Measurements from ENCODE around the gene SRGAP3.
A peak's percentile ranks its signal among the peaks of the same experiment; 100 is the strongest.

Gene SRGAP3

DNA sequence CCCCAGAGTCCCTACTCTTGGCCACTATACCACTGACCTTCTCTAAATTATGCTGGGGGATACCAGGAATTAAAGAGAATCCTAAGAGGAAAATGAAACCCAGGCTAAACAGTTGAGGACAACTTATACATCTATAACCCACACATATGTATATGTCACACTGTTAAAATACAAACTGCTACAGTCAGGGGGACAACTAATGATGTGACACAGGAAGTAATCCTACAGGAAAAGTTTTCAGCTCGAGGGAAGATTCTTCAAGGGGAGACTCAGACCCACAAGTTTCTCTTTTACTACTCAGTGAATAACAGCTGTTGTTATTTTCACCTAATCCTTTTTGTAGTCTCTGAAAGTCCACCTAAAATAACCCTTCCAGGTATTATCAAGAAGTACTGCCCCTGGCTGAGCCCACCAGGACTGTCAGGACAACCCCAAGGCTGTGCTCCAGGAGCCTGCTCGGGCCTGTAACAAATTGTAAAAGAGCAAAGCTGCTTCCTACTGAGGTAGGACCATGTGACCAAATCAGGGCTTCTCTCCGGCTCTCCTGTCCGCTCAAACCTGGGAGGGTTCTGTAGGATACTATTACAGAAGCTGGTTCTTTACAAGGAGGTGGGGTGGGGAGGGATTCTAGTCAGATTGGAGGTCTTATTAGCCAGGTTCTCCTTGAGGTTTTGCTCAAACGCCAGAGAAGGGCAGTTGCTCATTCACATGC lies 91.6 kb downstream of the SRGAP3 start:
- Histone ChIP-seq H3K9me3 (ENCODE audit: severe bottlenecking) (no peaks in the 10 kb centered on the region), H3K4me3 (ENCODE audit: severe bottlenecking) (no peak overlapping the region), H3K27me3 (ENCODE audit: insufficient read depth, poor library complexity, severe bottlenecking) (no peaks in the 10 kb centered on the region), H3K36me3 (ENCODE audit: low read depth) (peaks cover 4% of the 10 kb centered on the region; the same call in 1 of the 2 replicates), H3K27ac (ENCODE audit: poor library complexity, severe bottlenecking) (no peak overlapping the region), H3K4me1 (ENCODE audit: insufficient read depth, poor library complexity, severe bottlenecking) (peaks cover 9% of the 10 kb centered on the region)
- DNase-seq (ENCODE audit: low spot score) (no peak), ATAC-seq (ENCODE audit: low read depth) (no peak)
- no peak for TF ChIP-seq CTCF (IDR thresholded peaks at IDR 0.05; ENCODE audit: poor library complexity, severe bottlenecking)

DNA sequence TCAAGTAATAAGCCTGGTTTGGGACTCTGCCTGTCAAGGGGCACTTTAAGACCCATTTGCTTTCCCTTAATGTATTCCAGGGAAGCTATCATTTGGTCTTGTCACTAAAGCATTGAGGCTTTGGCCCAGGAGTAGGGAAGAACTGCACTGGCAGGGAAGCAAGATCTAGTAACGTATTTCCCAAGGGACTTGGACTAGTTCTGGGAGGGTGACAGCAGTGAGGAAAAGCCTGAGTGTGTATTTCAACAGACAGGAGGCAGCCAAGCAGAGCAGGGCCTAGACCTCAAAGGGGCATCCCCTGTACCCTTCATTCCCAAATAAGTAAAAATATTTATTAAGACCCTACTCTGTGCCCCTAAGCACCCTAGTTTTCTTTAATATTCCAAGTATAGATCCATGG lies 92.8 kb downstream of the SRGAP3 start:
- ATAC-seq (ENCODE audit: low read depth): no peak
- no peaks in the 10 kb centered on the region for H3K27me3 ChIP-seq (ENCODE audit: insufficient read depth, poor library complexity, severe bottlenecking)
- H3K27ac ChIP-seq (ENCODE audit: poor library complexity, severe bottlenecking): no peak overlapping the region
- H3K36me3 ChIP-seq (ENCODE audit: low read depth): peaks cover 4% of the 10 kb centered on the region; the same call in 1 of the 2 replicates
- peaks cover 3% of the 10 kb centered on the region for H3K4me1 ChIP-seq (ENCODE audit: insufficient read depth, poor library complexity, severe bottlenecking)
- DNase-seq (ENCODE audit: low spot score): no peak
- no peaks in the 10 kb centered on the region for H3K9me3 ChIP-seq (ENCODE audit: severe bottlenecking)
- no peak overlapping the region for H3K4me3 ChIP-seq (ENCODE audit: severe bottlenecking)
- TF ChIP-seq CTCF (IDR thresholded peaks at IDR 0.05; ENCODE audit: poor library complexity, severe bottlenecking): no peak

DNA sequence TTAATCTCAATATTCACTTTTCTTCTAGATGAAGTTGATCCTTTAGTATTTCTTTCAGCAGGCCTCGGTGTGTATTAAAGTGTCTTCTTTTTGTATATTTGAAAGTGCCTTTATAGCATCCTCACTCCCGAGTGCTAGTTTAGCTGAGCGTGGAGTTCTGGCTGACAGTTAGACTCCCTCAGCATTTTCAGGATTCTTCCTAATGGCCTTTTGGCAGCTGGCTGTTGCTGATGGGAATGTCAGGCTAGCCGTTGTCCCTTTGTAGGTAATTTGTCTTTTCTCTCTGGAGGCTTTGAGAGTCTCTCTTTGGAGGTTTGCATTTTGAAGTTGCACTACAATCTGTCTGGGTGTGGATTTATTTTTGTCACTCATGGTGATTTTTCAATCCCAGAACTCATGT lies 94.4 kb downstream of the SRGAP3 start:
- Histone ChIP-seq H3K36me3 (ENCODE audit: low read depth) (peaks cover 4% of the 10 kb centered on the region; the same call in 1 of the 2 replicates), H3K9me3 (ENCODE audit: severe bottlenecking) (no peaks in the 10 kb centered on the region), H3K4me1 (ENCODE audit: insufficient read depth, poor library complexity, severe bottlenecking) (peaks cover 19% of the 10 kb centered on the region), H3K27me3 (ENCODE audit: insufficient read depth, poor library complexity, severe bottlenecking) (no peaks in the 10 kb centered on the region), H3K27ac (ENCODE audit: poor library complexity, severe bottlenecking) (no peak overlapping the region), H3K4me3 (ENCODE audit: severe bottlenecking) (no peak overlapping the region)
- no peak for TF ChIP-seq CTCF (IDR thresholded peaks at IDR 0.05; ENCODE audit: poor library complexity, severe bottlenecking)
- ATAC-seq (ENCODE audit: low read depth) (no peak), DNase-seq (ENCODE audit: low spot score) (no peak)

DNA sequence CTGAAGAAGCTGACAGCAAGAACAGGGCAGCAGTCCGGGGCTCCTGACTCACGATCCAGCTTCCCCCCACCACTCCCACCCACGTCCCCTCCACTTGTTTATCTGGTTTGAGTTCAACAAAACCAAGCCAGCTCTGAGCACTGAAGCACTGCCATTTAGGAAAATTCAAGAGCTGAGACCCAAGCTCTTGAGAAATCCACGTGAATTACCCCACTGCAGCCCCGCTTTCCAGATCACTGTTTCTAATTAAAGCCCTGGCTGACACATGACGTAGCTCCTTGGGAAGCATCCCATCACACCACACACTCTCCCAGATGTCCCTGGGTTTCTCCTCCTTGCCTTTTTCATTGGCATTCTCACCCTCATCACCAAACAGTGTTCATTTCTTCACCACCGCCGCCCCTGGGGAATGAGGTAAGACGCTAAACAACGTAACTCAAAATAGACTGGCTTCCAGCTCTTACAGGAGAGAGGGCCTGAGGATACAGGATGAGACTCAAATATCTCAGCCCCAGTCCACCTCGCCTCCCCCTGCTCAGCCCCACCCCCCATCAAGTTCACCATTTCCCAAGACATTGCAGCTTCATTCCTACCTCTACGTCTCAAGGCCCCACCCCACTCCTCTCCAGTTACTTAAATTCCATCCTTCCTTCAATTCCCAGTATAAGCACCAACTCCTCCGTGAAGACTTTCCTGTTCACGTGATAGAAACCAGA lies 95.4 kb downstream of the SRGAP3 start:
- TF ChIP-seq CTCF (IDR thresholded peaks at IDR 0.05; ENCODE audit: poor library complexity, severe bottlenecking): no peak
- H3K4me3 ChIP-seq (ENCODE audit: severe bottlenecking): no peak overlapping the region
- peaks cover 28% of the 10 kb centered on the region for H3K4me1 ChIP-seq (ENCODE audit: insufficient read depth, poor library complexity, severe bottlenecking)
- no peak overlapping the region for H3K27ac ChIP-seq (ENCODE audit: poor library complexity, severe bottlenecking)
- H3K27me3 ChIP-seq (ENCODE audit: insufficient read depth, poor library complexity, severe bottlenecking): no peaks in the 10 kb centered on the region
- no peak for DNase-seq (ENCODE audit: low spot score)
- H3K9me3 ChIP-seq (ENCODE audit: severe bottlenecking): no peaks in the 10 kb centered on the region
- H3K36me3 ChIP-seq (ENCODE audit: low read depth): peaks cover 4% of the 10 kb centered on the region; the same call in 1 of the 2 replicates
- no peak for ATAC-seq (ENCODE audit: low read depth)

DNA sequence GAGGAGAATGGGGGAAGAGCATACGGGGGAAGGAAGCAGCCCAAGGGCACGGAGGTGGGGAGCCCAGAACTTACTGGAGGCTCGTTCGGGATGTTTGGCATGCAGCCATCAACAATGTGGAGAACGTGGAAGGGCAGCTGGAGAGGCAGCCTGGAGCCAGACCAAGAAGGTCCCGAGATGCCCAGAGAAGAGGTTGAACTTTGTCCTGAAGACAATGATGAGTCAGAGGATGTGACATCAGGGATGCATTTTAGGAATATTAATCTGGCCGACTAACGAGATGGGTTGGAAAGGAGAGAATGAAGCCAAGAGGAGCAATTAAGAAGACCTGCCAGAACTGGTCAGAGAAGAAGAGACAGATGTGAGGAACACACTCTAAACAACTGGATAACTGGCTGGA lies 98.2 kb downstream of the SRGAP3 start:
- Histone ChIP-seq H3K4me3 (ENCODE audit: severe bottlenecking) (no peak overlapping the region), H3K9me3 (ENCODE audit: severe bottlenecking) (no peaks in the 10 kb centered on the region), H3K4me1 (ENCODE audit: insufficient read depth, poor library complexity, severe bottlenecking) (peaks cover 38% of the 10 kb centered on the region), H3K27me3 (ENCODE audit: insufficient read depth, poor library complexity, severe bottlenecking) (no peaks in the 10 kb centered on the region), H3K27ac (ENCODE audit: poor library complexity, severe bottlenecking) (peak overlapping the region; percentile 53), H3K36me3 (ENCODE audit: low read depth) (no peaks in the 10 kb centered on the region)
- ATAC-seq (ENCODE audit: low read depth): peak; percentile 31; the same call in 2 of the 3 replicates
- no peak for DNase-seq (ENCODE audit: low spot score)
- TF ChIP-seq CTCF (IDR thresholded peaks at IDR 0.05; ENCODE audit: poor library complexity, severe bottlenecking): no peak
